ENCODE data around the gene UNC45B.

GRCh38 chr17:35152421-35153140 lies 5.0 kb downstream of the UNC45B start:
- no peak for TF ChIP-seq CTCF (IDR thresholded peaks at IDR 0.05)
- no peak for TF ChIP-seq POLR2A (IDR thresholded peaks at IDR 0.05)
- no peak for TF ChIP-seq POLR2AphosphoS5 (IDR thresholded peaks at IDR 0.05; ENCODE audit: insufficient read depth in 1 of 2, low read depth in 1 of 2)
